Mammary epithelial cell (primary cell): Measurements from ENCODE around the gene BRMS1L.

Experiments
- CTCF ChIP-seq, 2 donors: IDR thresholded peaks in 1 of 2; conservative IDR thresholded peaks in 1 of 2; 2 replicates each; pipeline ENCODE4 v1.5.1; 2011 to 2012; ENCODE audit warnings: inconsistent platforms in 2 of 2, low read length in 2 of 2, mild to moderate bottlenecking in 2 of 2, control low read depth in 1 of 2, low read depth in 1 of 2; ENCODE audit not compliant: insufficient read depth in 1 of 2; ENCODE audit errors: extremely low read depth in 1 of 2
- EZH2 ChIP-seq: IDR thresholded peaks from 2 replicates; pipeline ENCODE4 v1.6.1; 2012; ENCODE audit warnings: low read length, inconsistent platforms, borderline replicate concordance

- TF ChIP-seq CTCF (conservative IDR thresholded peaks at IDR 0.05 in 1 of 2, IDR thresholded peaks at IDR 0.05 in 1 of 2; ENCODE audit: extremely low read depth in 1 of 2, insufficient read depth in 1 of 2, low read depth in 1 of 2, low read length in 2 of 2) (no peak), EZH2 (no peak)
Observed at GRCh38 chr14:35789651-35790050, 36.5 kb upstream of the BRMS1L start.
